SK-N-SH (cell line): Measurements from ENCODE around the gene KRTAP10-1. TPM values are rescaled to one million over a fixed set of nuclear protein-coding genes. Genes with fewer than 3 reads are reported as not detected.

Experiments
- CTCF ChIA-PET: fragments of 300-600, 350-600 bp; formaldehyde crosslinking; extraction: SDS; loops from one replicate; lab custom pipeline; 2021; lab: Yijun Ruan, JAX
- POLR2A ChIA-PET: fragments of 350-600 bp; sonication (Branson Sonifier 250); formaldehyde crosslinking; extraction: SDS; loops from one replicate; lab custom pipeline; 2020; ENCODE audit warnings: antibody characterized with exemption, inconsistent platforms; lab: Yijun Ruan, JAX
- DNase-seq: peaks from one replicate; pipeline ENCODE4 v3.0.0; 2012
- H2AFZ ChIP-seq: fragments of 200-600 bp; sonication (generic); 2 replicates; pipeline ENCODE4 v1.8.1; 2016; ENCODE audit warnings: antibody characterized with exemption, mild to moderate bottlenecking, low read depth
- H3F3A ChIP-seq: fragments of 200-600 bp; sonication (generic); replicated peaks from 2 replicates; pipeline ENCODE3; 2016; ENCODE audit warnings: antibody characterized with exemption, mild to moderate bottlenecking; ENCODE audit not compliant: insufficient read depth
- H3K27ac ChIP-seq, 2 experiments: fragments of 200-500 bp in 1 of 2; fragments of 200-600 bp in 1 of 2; sonication (Bioruptor generic) in 1 of 2; sonication (generic), shearing (Covaris generic) in 1 of 2; 2 replicates each; pipeline versions ENCODE4 v1.5.1 to v1.6.1; 2014 to 2016; ENCODE audit warnings: low read depth in 2 of 2, inconsistent platforms in 1 of 2, low read length in 1 of 2, mild to moderate bottlenecking in 1 of 2, mixed read lengths in 1 of 2
- H3K27me3 ChIP-seq: fragments of 200-600 bp; sonication (generic), shearing (Covaris generic); 2 replicates; pipeline ENCODE4 v1.6.1; 2016; ENCODE audit warnings: mixed run types; ENCODE audit not compliant: insufficient read depth
- H3K36me3 ChIP-seq, 2 experiments: fragments of 200-500 bp in 1 of 2; fragments of 200-600 bp in 1 of 2; sonication (Bioruptor generic) in 1 of 2; sonication (generic) in 1 of 2; replicated peaks in 1 of 2; 2 replicates each; pipeline versions ENCODE3 to v1.5.1; 2014 to 2016; ENCODE audit warnings: low read length in 1 of 2, mild to moderate bottlenecking in 1 of 2; ENCODE audit not compliant: insufficient read depth in 2 of 2, control insufficient read depth in 1 of 2
- H3K4me1 ChIP-seq, 2 experiments: fragments of 200-500 bp in 1 of 2; fragments of 200-600 bp in 1 of 2; sonication (Bioruptor generic) in 1 of 2; sonication (generic), shearing (Covaris generic) in 1 of 2; 2 replicates each; pipeline versions ENCODE4 v1.5.1 to v1.6.1; 2014 to 2016; ENCODE audit warnings: low read depth in 1 of 2, low read length in 1 of 2, mixed run types in 1 of 2; ENCODE audit not compliant: insufficient read depth in 2 of 2, control insufficient read depth in 1 of 2
- H3K4me2 ChIP-seq: fragments of 200-600 bp; sonication (generic), shearing (Covaris generic); 2 replicates; pipeline ENCODE4 v1.6.1; 2017; ENCODE audit warnings: mixed run types
- H3K4me3 ChIP-seq, 2 experiments: fragments of 200-500 bp in 1 of 2; fragments of 200-600 bp in 1 of 2; sonication (Bioruptor generic) in 1 of 2; sonication (generic), shearing (Covaris generic) in 1 of 2; 2 replicates each; pipeline versions ENCODE4 v1.5.1 to v1.8.1; 2014 to 2016; ENCODE audit warnings: low read depth in 2 of 2, inconsistent platforms in 1 of 2, low read length in 1 of 2, mild to moderate bottlenecking in 1 of 2, mixed read lengths in 1 of 2, moderate library complexity in 1 of 2
- H3K79me2 ChIP-seq: fragments of 200-600 bp; sonication (generic); 2 replicates; pipeline ENCODE4 v1.8.1; 2017; ENCODE audit warnings: mild to moderate bottlenecking; ENCODE audit not compliant: insufficient read depth
- H3K9ac ChIP-seq: fragments of 200-600 bp; sonication (generic); 2 replicates; pipeline ENCODE4 v1.6.1; 2017; ENCODE audit warnings: mixed run types
- H3K9me2 ChIP-seq: fragments of 200-600 bp; sonication (generic); 2 replicates; pipeline ENCODE4 v1.6.1; 2017; ENCODE audit warnings: mixed run types
- H3K9me3 ChIP-seq: fragments of 200-600 bp; sonication (generic); 2 replicates; pipeline ENCODE4 v1.6.1; 2017; ENCODE audit warnings: mixed run types, mild to moderate bottlenecking, moderate library complexity
- H4K20me1 ChIP-seq: fragments of 200-600 bp; sonication (generic); 2 replicates; pipeline ENCODE4 v1.6.1; 2017; ENCODE audit warnings: mild to moderate bottlenecking, mixed run types; ENCODE audit not compliant: insufficient read depth
- CHD2 ChIP-seq: fragments of 150-350 bp; IDR thresholded peaks from 2 replicates; pipeline ENCODE4 v1.6.1; 2018; ENCODE audit warnings: low read length; ENCODE audit not compliant: partially characterized antibody
- EZH2phosphoT487 ChIP-seq: fragments of 200-600 bp; sonication (generic); IDR thresholded peaks from 2 replicates; pipeline ENCODE4 v1.6.1; 2017; ENCODE audit warnings: low read depth, mixed run types, mild to moderate bottlenecking, antibody characterized with exemption, moderate library complexity, borderline replicate concordance
- FOXJ3 ChIP-seq: sonication (generic); formaldehyde crosslinking; IDR thresholded peaks from 2 replicates; pipeline ENCODE4 v1.5.1; 2020; ENCODE audit warnings: mild to moderate bottlenecking, missing genetic modification reagents
- MEF2A ChIP-seq: IDR thresholded peaks from 2 replicates; pipeline ENCODE4 v1.4.0; 2012; ENCODE audit warnings: low read depth, borderline replicate concordance
- POLR2AphosphoS5 ChIP-seq: IDR thresholded peaks from 2 replicates; pipeline ENCODE4 v1.6.1; 2012; ENCODE audit warnings: low read depth, low read length
- RCOR1 ChIP-seq: fragments of 150-350 bp; IDR thresholded peaks from 2 replicates; pipeline ENCODE4 v1.6.1; 2017; ENCODE audit warnings: antibody characterized with exemption, low read length
- SIN3A ChIP-seq: IDR thresholded peaks from 2 replicates; pipeline ENCODE4 v1.6.1; 2012; ENCODE audit warnings: low read depth, mild to moderate bottlenecking, low read length, moderate library complexity, borderline replicate concordance
- USF2 ChIP-seq: fragments of 150-350 bp; IDR thresholded peaks from 2 replicates; pipeline ENCODE4 v1.6.1; 2017; ENCODE audit warnings: antibody characterized with exemption, low read length, low read depth, borderline replicate concordance
- YY1 ChIP-seq: IDR thresholded peaks from 2 replicates; pipeline ENCODE4 v1.4.0; 2012; ENCODE audit warnings: low read depth, mild to moderate bottlenecking
- WGBS: methylation state at CpG from one replicate; pipeline ENCODE4 v1.1.6; 2017; ENCODE audit warnings: low lambda C conversion rate; 5-methylcytosine and 5-hydroxymethylcytosine counted together
- polyA plus RNA-seq, 3 experiments: library from polyadenylated mRNA; depleted of rRNA; stranded (reverse); fragments of >200 nt; gene quantifications; 2 replicates each; pipeline ENCODE4 v1.2.3, GENCODE V29; 2012
- TF ChIP-seq, protein P1 (sequence below): IDR thresholded peaks from 2 replicates; pipeline ENCODE4 v1.4.0; 2012; ENCODE audit warnings: low read depth, borderline replicate concordance
- TF ChIP-seq, protein P2 (sequence below): IDR thresholded peaks from 2 replicates; pipeline ENCODE4 v1.6.1; 2012; ENCODE audit warnings: mild to moderate bottlenecking, low read depth, low read length, moderate library complexity
- TF ChIP-seq, protein P3 (sequence below): IDR thresholded peaks from 2 replicates; pipeline ENCODE4 v1.4.0; 2012; ENCODE audit warnings: low read depth, borderline replicate concordance

Gene KRTAP10-1
- polyA plus RNA-seq, 1 of the 3 experiments (the other 2 are of a cell fraction), result not detected

GRCh38 chr21:44576025-44576420, 36.0 kb upstream of the KRTAP10-1 start:
- no peak overlapping the region for H2AFZ ChIP-seq
- H3K4me1 ChIP-seq, result peaks cover 0 to 4% of the 10 kb centered on the region in 2 experiments; a peak in 1 of 4 replicates
- no peak overlapping the region for H3K9ac ChIP-seq
- ChIA-PET CTCF (no interaction called here), POLR2A (no interaction called here)
- H3K4me3 ChIP-seq, result no peak overlapping the region
- H3K27ac ChIP-seq, result no peak overlapping the region
- no peaks in the 10 kb centered on the region for H4K20me1 ChIP-seq
- no peak overlapping the region for H3K4me2 ChIP-seq
- DNase-seq, result no peak
- H3K27me3 ChIP-seq, result peaks cover 49% of the 10 kb centered on the region
- no peaks in the 10 kb centered on the region for H3K36me3 ChIP-seq
- no peaks in the 10 kb centered on the region for H3K9me2 ChIP-seq
- TF ChIP-seq, protein P1, sequence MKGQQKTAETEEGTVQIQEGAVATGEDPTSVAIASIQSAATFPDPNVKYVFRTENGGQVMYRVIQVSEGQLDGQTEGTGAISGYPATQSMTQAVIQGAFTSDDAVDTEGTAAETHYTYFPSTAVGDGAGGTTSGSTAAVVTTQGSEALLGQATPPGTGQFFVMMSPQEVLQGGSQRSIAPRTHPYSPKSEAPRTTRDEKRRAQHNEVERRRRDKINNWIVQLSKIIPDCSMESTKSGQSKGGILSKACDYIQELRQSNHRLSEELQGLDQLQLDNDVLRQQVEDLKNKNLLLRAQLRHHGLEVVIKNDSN, result no peak
- TF ChIP-seq EZH2phosphoT487 (no peak), POLR2AphosphoS5 (no peak), FOXJ3 (CRISPR knock-in tag) (no peak)
- TF ChIP-seq, protein P2, sequence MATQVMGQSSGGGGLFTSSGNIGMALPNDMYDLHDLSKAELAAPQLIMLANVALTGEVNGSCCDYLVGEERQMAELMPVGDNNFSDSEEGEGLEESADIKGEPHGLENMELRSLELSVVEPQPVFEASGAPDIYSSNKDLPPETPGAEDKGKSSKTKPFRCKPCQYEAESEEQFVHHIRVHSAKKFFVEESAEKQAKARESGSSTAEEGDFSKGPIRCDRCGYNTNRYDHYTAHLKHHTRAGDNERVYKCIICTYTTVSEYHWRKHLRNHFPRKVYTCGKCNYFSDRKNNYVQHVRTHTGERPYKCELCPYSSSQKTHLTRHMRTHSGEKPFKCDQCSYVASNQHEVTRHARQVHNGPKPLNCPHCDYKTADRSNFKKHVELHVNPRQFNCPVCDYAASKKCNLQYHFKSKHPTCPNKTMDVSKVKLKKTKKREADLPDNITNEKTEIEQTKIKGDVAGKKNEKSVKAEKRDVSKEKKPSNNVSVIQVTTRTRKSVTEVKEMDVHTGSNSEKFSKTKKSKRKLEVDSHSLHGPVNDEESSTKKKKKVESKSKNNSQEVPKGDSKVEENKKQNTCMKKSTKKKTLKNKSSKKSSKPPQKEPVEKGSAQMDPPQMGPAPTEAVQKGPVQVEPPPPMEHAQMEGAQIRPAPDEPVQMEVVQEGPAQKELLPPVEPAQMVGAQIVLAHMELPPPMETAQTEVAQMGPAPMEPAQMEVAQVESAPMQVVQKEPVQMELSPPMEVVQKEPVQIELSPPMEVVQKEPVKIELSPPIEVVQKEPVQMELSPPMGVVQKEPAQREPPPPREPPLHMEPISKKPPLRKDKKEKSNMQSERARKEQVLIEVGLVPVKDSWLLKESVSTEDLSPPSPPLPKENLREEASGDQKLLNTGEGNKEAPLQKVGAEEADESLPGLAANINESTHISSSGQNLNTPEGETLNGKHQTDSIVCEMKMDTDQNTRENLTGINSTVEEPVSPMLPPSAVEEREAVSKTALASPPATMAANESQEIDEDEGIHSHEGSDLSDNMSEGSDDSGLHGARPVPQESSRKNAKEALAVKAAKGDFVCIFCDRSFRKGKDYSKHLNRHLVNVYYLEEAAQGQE, result no peak
- WGBS, result 19% methylated on average over 10 of the region's 10 CpGs
- no peaks in the 10 kb centered on the region for H3K79me2 ChIP-seq
- H3K9me3 ChIP-seq, result no peaks in the 10 kb centered on the region
- H3F3A ChIP-seq, result no peaks in the 10 kb centered on the region

- H3K4me2 ChIP-seq, result no peak overlapping the region
- 33% methylated on average over 18 of the region's 20 CpGs for WGBS
- H3K36me3 ChIP-seq, result no peaks in the 10 kb centered on the region
- no peak overlapping the region for H3K9ac ChIP-seq
- POLR2A ChIA-PET, result interaction anchor here (0.6 kb wide), 1 partner anchor 25 kb away, joined by 3 read pairs; no protein-coding TSS in a partner anchor
- H3K4me3 ChIP-seq, result no peak overlapping the region
- no peaks in the 10 kb centered on the region for H3K9me3 ChIP-seq
- no peaks in the 10 kb centered on the region for H3K9me2 ChIP-seq
- peaks cover 0 to 4% of the 10 kb centered on the region in 2 experiments; a peak in 1 of 4 replicates for H3K4me1 ChIP-seq
- no peak for DNase-seq
- no peak overlapping the region for H3K27ac ChIP-seq
- H3K79me2 ChIP-seq, result no peaks in the 10 kb centered on the region
- no peak overlapping the region for H2AFZ ChIP-seq
- peaks cover 55% of the 10 kb centered on the region for H3K27me3 ChIP-seq
- CTCF ChIA-PET, result no interaction called here
- no peaks in the 10 kb centered on the region for H4K20me1 ChIP-seq
- no peaks in the 10 kb centered on the region for H3F3A ChIP-seq
- TF ChIP-seq, protein P2, result no peak
- TF ChIP-seq USF2, result no peak
- TF ChIP-seq YY1, result no peak
- TF ChIP-seq CHD2, result no peak
- TF ChIP-seq RCOR1, result no peak
- TF ChIP-seq SIN3A, result no peak
- TF ChIP-seq MEF2A, result no peak
- no peak for TF ChIP-seq FOXJ3 (CRISPR knock-in tag)
- TF ChIP-seq, protein P3, sequence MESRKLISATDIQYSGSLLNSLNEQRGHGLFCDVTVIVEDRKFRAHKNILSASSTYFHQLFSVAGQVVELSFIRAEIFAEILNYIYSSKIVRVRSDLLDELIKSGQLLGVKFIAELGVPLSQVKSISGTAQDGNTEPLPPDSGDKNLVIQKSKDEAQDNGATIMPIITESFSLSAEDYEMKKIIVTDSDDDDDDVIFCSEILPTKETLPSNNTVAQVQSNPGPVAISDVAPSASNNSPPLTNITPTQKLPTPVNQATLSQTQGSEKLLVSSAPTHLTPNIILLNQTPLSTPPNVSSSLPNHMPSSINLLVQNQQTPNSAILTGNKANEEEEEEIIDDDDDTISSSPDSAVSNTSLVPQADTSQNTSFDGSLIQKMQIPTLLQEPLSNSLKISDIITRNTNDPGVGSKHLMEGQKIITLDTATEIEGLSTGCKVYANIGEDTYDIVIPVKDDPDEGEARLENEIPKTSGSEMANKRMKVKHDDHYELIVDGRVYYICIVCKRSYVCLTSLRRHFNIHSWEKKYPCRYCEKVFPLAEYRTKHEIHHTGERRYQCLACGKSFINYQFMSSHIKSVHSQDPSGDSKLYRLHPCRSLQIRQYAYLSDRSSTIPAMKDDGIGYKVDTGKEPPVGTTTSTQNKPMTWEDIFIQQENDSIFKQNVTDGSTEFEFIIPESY, result no peak
These were observed 35.5 kb upstream of the KRTAP10-1 start for GRCh38 chr21:44575307-44576024.
